H1 (cell line): ENCODE data around the gene RFNG. TPM values are rescaled to one million over a fixed set of nuclear protein-coding genes. Genes with fewer than 3 reads are reported as not detected.
A peak's percentile ranks its signal among the peaks of the same experiment; 100 is the strongest.

Experiments
- CTCF ChIA-PET: fragments of 300-600 bp; sonication (Branson Sonifier 250); formaldehyde crosslinking; loops from one replicate; lab custom pipeline; 2021; ENCODE audit not compliant: partially characterized antibody; lab: Charles Lee
- POLR2A ChIA-PET: fragments of 300-600 bp; sonication (Branson Sonifier 250); formaldehyde crosslinking; loops from one replicate; lab custom pipeline; 2021; ENCODE audit warnings: inconsistent platforms; ENCODE audit not compliant: partially characterized antibody; lab: Charles Lee
- DNase-seq, 2 experiments: peaks; one replicate each; pipeline versions ENCODE4 v3.0.0 to v3.0.0-alpha.2; 2010 to 2022; ENCODE audit warnings: low spot score in 2 of 2, low read depth in 1 of 2, mixed read lengths in 1 of 2
- FAIRE-seq: peaks from 2 replicates; lab custom pipeline; 2011; peaks lifted over from hg19 to GRCh38; lab: Jason Lieb, UNC
- H2AFZ ChIP-seq: 2 replicates; pipeline ENCODE4 v1.8.1; 2012; ENCODE audit warnings: low read length, inconsistent platforms
- H2AK5ac ChIP-seq: 2 replicates; pipeline ENCODE4 v1.6.1; 2013; ENCODE audit warnings: low read depth, low read length
- H2BK120ac ChIP-seq: replicated peaks from 2 replicates; pipeline ENCODE3; 2013; ENCODE audit warnings: low read depth, low read length, inconsistent platforms
- H2BK12ac ChIP-seq: 2 replicates; pipeline ENCODE4 v1.6.1; 2013; ENCODE audit warnings: low read depth, low read length
- H2BK15ac ChIP-seq: 2 replicates; pipeline ENCODE4 v1.6.1; 2013; ENCODE audit warnings: low read length
- H2BK20ac ChIP-seq: 2 replicates; pipeline ENCODE4 v1.6.1; 2013; ENCODE audit warnings: low read length
- H2BK5ac ChIP-seq: 2 replicates; pipeline ENCODE4 v1.6.1; 2013; ENCODE audit warnings: low read depth, low read length
- H3K14ac ChIP-seq: 2 replicates; pipeline ENCODE4 v1.6.1; 2013; ENCODE audit warnings: inconsistent platforms; ENCODE audit not compliant: insufficient read length
- H3K18ac ChIP-seq: 2 replicates; pipeline ENCODE4 v1.6.1; 2013; ENCODE audit warnings: low read length; ENCODE audit errors: extremely low read depth
- H3K23ac ChIP-seq: 2 replicates; pipeline ENCODE4 v1.6.1; 2013; ENCODE audit warnings: inconsistent platforms; ENCODE audit not compliant: insufficient read length
- H3K23me2 ChIP-seq: 2 replicates; pipeline ENCODE4 v1.6.1; 2013; ENCODE audit warnings: low read depth, low read length
- H3K27ac ChIP-seq: 2 replicates; pipeline ENCODE4 v1.6.1; 2011; ENCODE audit warnings: low read depth, low read length, inconsistent platforms
- H3K27me3 ChIP-seq, 4 experiments: replicated peaks in 1 of 4; 1 replicate in 1 of 4; 2 replicates in 3 of 4; pipeline versions ENCODE4 v1.6.1 to v1.8.1; 2011 to 2013; ENCODE audit warnings: low read length in 3 of 4, mild to moderate bottlenecking in 3 of 4, inconsistent platforms in 2 of 4, mixed read lengths in 2 of 4, moderate library complexity in 1 of 4; ENCODE audit not compliant: control insufficient read depth in 3 of 4, insufficient read depth in 3 of 4; ENCODE audit errors: extremely low read depth in 1 of 4
- H3K36me3 ChIP-seq, 4 experiments: 2 replicates each; pipeline versions ENCODE4 v1.6.1 to v1.8.1; 2011 to 2013; ENCODE audit warnings: mild to moderate bottlenecking in 4 of 4, low read length in 3 of 4, moderate library complexity in 2 of 4, control low read depth in 1 of 4, inconsistent platforms in 1 of 4; ENCODE audit not compliant: insufficient read depth in 4 of 4, control insufficient read depth in 2 of 4
- H3K4ac ChIP-seq: replicated peaks from 2 replicates; pipeline ENCODE3; 2013; ENCODE audit warnings: low read length, low read depth, mixed read lengths, inconsistent platforms; ENCODE audit not compliant: insufficient read length
- H3K4me1 ChIP-seq, 4 experiments: replicated peaks in 1 of 4; 1 replicate in 1 of 4; 2 replicates in 3 of 4; pipeline versions ENCODE4 v1.6.1 to v1.8.1; 2011 to 2013; ENCODE audit warnings: low read length in 3 of 4, inconsistent platforms in 2 of 4, mixed read lengths in 1 of 4; ENCODE audit not compliant: insufficient read depth in 4 of 4, control insufficient read depth in 3 of 4
- H3K4me2 ChIP-seq, 2 experiments: 2 replicates each; pipeline versions ENCODE4 v1.6.1 to v1.8.1; 2011 to 2013; ENCODE audit warnings: low read depth in 2 of 2, low read length in 2 of 2, control low read depth in 1 of 2, inconsistent platforms in 1 of 2, mild to moderate bottlenecking in 1 of 2; ENCODE audit not compliant: insufficient read depth in 1 of 2
- H3K4me3 ChIP-seq, 4 experiments: fragments of 200-600, 300-600 bp in 1 of 4; sonication (generic), shearing (Covaris generic), sonication (Bioruptor Twin) in 1 of 4; 2 replicates each; pipeline versions ENCODE4 v1.5.1 to v1.8.1; 2011 to 2016; ENCODE audit warnings: low read length in 4 of 4, low read depth in 3 of 4, control low read depth in 2 of 4, inconsistent platforms in 2 of 4, mild to moderate bottlenecking in 2 of 4, mixed read lengths in 1 of 4, moderate library complexity in 1 of 4; ENCODE audit not compliant: insufficient read depth in 2 of 4; ENCODE audit errors: extremely low read depth in 1 of 4
- H3K56ac ChIP-seq: replicated peaks from 2 replicates; pipeline ENCODE3; 2013; ENCODE audit warnings: low read depth, mild to moderate bottlenecking, mixed read lengths, low read length, inconsistent platforms; ENCODE audit not compliant: insufficient read length
- H3K79me1 ChIP-seq: 2 replicates; pipeline ENCODE4 v1.6.1; 2013; ENCODE audit warnings: low read depth, low read length, control low read depth
- H3K79me2 ChIP-seq, 2 experiments: 2 replicates each; pipeline versions ENCODE4 v1.6.1 to v1.8.1; 2012 to 2013; ENCODE audit warnings: low read length in 2 of 2, mild to moderate bottlenecking in 2 of 2, inconsistent platforms in 1 of 2; ENCODE audit not compliant: insufficient read depth in 2 of 2, control insufficient read depth in 1 of 2
- H3K9ac ChIP-seq, 4 experiments: replicated peaks in 1 of 4; 1 replicate in 1 of 4; 2 replicates in 3 of 4; pipeline versions ENCODE4 v1.6.1 to v1.8.1; 2011 to 2013; ENCODE audit warnings: low read depth in 3 of 4, low read length in 3 of 4, control low read depth in 2 of 4, mild to moderate bottlenecking in 2 of 4, moderate library complexity in 2 of 4, inconsistent platforms in 1 of 4; ENCODE audit errors: extremely low read depth in 1 of 4
- H3K9me3 ChIP-seq, 2 experiments: 2 replicates each; pipeline versions ENCODE4 v1.6.1 to v1.8.1; 2012 to 2013; ENCODE audit warnings: mild to moderate bottlenecking in 2 of 2, moderate library complexity in 2 of 2, control low read depth in 1 of 2, inconsistent platforms in 1 of 2, low read depth in 1 of 2, low read length in 1 of 2, mixed read lengths in 1 of 2; ENCODE audit not compliant: insufficient read depth in 2 of 2
- H4K20me1 ChIP-seq, 2 experiments: replicated peaks in 1 of 2; 2 replicates each; pipeline versions ENCODE3 to v1.8.1; 2011 to 2013; ENCODE audit warnings: inconsistent platforms in 2 of 2, low read length in 2 of 2, mild to moderate bottlenecking in 1 of 2; ENCODE audit not compliant: insufficient read depth in 2 of 2, control insufficient read depth in 1 of 2
- H4K5ac ChIP-seq: 2 replicates; pipeline ENCODE4 v1.6.1; 2013; ENCODE audit warnings: low read length, low read depth, mixed read lengths, inconsistent platforms; ENCODE audit not compliant: insufficient read length
- H4K8ac ChIP-seq: 2 replicates; pipeline ENCODE4 v1.8.0; 2013; ENCODE audit warnings: mild to moderate bottlenecking, moderate library complexity, low read length, inconsistent platforms; ENCODE audit not compliant: insufficient read depth; ENCODE audit errors: extremely low read depth
- H4K91ac ChIP-seq: replicated peaks from 2 replicates; pipeline ENCODE3; 2013; ENCODE audit warnings: low read length, mixed read lengths, inconsistent platforms; ENCODE audit not compliant: insufficient read length
- ASH2L ChIP-seq: fragments of 200-600, 300-600 bp; sonication (generic); IDR thresholded peaks from one replicate; pipeline ENCODE4 v1.7.1; 2017; ENCODE audit warnings: low read length
- ATF3 ChIP-seq: IDR thresholded peaks from 2 replicates; pipeline ENCODE4 v1.6.1; 2011; ENCODE audit warnings: low read depth, mild to moderate bottlenecking, low read length; ENCODE audit not compliant: insufficient read depth
- CBX8 ChIP-seq: fragments of 300-800, 300-1000 bp; sonication (generic); IDR thresholded peaks from 2 replicates; pipeline ENCODE4 v1.7.1; 2016; ENCODE audit warnings: low read depth, low read length, borderline replicate concordance
- CTBP2 ChIP-seq: IDR thresholded peaks from 2 replicates; pipeline ENCODE4 v1.7.0; 2011; ENCODE audit warnings: borderline replicate concordance, mild to moderate bottlenecking, moderate library complexity, mixed read lengths, low read length; ENCODE audit not compliant: insufficient read depth, insufficient read length
- GABPA ChIP-seq: IDR thresholded peaks from 2 replicates; pipeline ENCODE4 v1.6.1; 2011; ENCODE audit warnings: mild to moderate bottlenecking, low read length, moderate library complexity, borderline replicate concordance; ENCODE audit not compliant: insufficient read depth
- GTF2F1 ChIP-seq: IDR thresholded peaks from 2 replicates; pipeline ENCODE4 v1.6.1; 2012; ENCODE audit warnings: low read depth, low read length, improper control_type of control experiment, borderline replicate concordance
- JUN ChIP-seq: IDR thresholded peaks from 2 replicates; pipeline ENCODE4 v1.6.1; 2011; ENCODE audit warnings: low read depth, mild to moderate bottlenecking, improper control_type of control experiment, low read length
- KDM1A ChIP-seq: fragments of 200-600, 300-600 bp; sonication (generic); IDR thresholded peaks from 2 replicates; pipeline ENCODE4 v1.7.1; 2016; ENCODE audit warnings: mild to moderate bottlenecking, low read length, borderline replicate concordance
- KDM5A ChIP-seq: fragments of 200-600 bp; IDR thresholded peaks from 2 replicates; pipeline ENCODE4 v1.7.1; 2012; ENCODE audit warnings: mild to moderate bottlenecking, low read length, inconsistent platforms, mixed read lengths
- MAFK ChIP-seq: IDR thresholded peaks from 2 replicates; pipeline ENCODE4 v1.6.1; 2012; ENCODE audit warnings: low read depth, mild to moderate bottlenecking, improper control_type of control experiment, low read length
- SIX5 ChIP-seq: IDR thresholded peaks from 2 replicates; pipeline ENCODE4 v1.6.1; 2011; ENCODE audit warnings: mild to moderate bottlenecking, low read depth, low read length
- USF2 ChIP-seq: IDR thresholded peaks from 2 replicates; pipeline ENCODE4 v1.6.1; 2011; ENCODE audit warnings: low read length, improper control_type of control experiment
- WGBS, 2 experiments: shearing (Covaris generic) in 1 of 2; methylation state at CpG; one replicate each; pipeline versions ENCODE4 v1.1.6 to v1.1.7; 2013 to 2015; ENCODE audit warnings: low lambda C conversion rate in 2 of 2, mixed read lengths in 2 of 2, inconsistent platforms in 1 of 2, low coverage in 1 of 2, missing lambda C conversion rate in 1 of 2; ENCODE audit not compliant: insufficient replicate concordance in 2 of 2, insufficient coverage in 1 of 2, insufficient read length in 1 of 2; ENCODE audit errors: extremely low coverage in 1 of 2, missing lambda C conversion rate in 1 of 2; 5-methylcytosine and 5-hydroxymethylcytosine counted together
- polyA plus RNA-seq, 7 experiments: library from polyadenylated mRNA; depleted of rRNA in 3 of 7; stranded (reverse) in 5 of 7; unstranded in 2 of 7; fragments of >200 nt in 5 of 7; fragments of 200-250 nt in 2 of 7; gene quantifications; 1 replicate in 5 of 7; 2 replicates in 1 of 7; 4 replicates in 1 of 7; pipeline versions ENCODE4 v1.2.1 to v1.2.3, GENCODE V29; 2011 to 2013; ENCODE audit warnings: missing spikeins in 2 of 7, mixed read lengths in 2 of 7
- total RNA-seq: library from RNA; stranded (reverse); fragmentation: NEBNext Ultra II Directional; extraction: Animal tissue kit (Norgen Biotek cat#: 25700); gene quantifications from 2 replicates; pipeline ENCODE4 v1.2.1, GENCODE V29; 2021

RFNG gene
- total and polyA plus RNA-seq, 2 of the 8 experiments (the other 6 are each of a cell fraction or from before 2014, with no cell fraction given) = 26.7 to 28.4 TPM

- WGBS, 2 experiments = 90% methylated on average over 10 of the region's 10 CpGs; no CpG with 5 or more reads in 1 of the 2 experiments
- no peak for FAIRE-seq
- H3K27me3 ChIP-seq = no peaks in the 10 kb centered on the region
- TF ChIP-seq ASH2L (no peak), USF2 (no peak), GTF2F1 (no peak), CBX8 (no peak), KDM5A (no peak), ATF3 (no peak), GABPA (no peak), CTBP2 (no peak), MAFK (no peak), JUN (no peak), KDM1A (no peak), SIX5 (no peak)
These were observed 7.2 kb upstream of the RFNG start for GRCh38 chr17:82058855-82059249.

More at GRCh38 chr17:82058855-82059249, 7.2 kb upstream of the RFNG start:
- H4K91ac ChIP-seq = no peak overlapping the region
- H3K36me3 ChIP-seq = peaks cover 15 to 43% (median 36%) of the 10 kb centered on the region in 4 experiments
- no peak overlapping the region for H3K9ac ChIP-seq
- H3K56ac ChIP-seq = no peak overlapping the region
- no peak overlapping the region for H3K18ac ChIP-seq
- H2BK15ac ChIP-seq = no peak overlapping the region
- ChIA-PET POLR2A (interaction anchor here (0.6 to 16.2 kb wide), 14 partner anchors 4 to 322 kb away, joined by 3 to 161 read pairs (median 9); partner anchors contain the start of genes DUS1L, GPS1, RAC3 and RFNG), CTCF (interaction anchor here (0.9 to 1.7 kb wide), 6 partner anchors 9 to 93 kb away, joined by 3 to 8 read pairs (median 4); partner anchors contain the start of gene DCXR)
- no peak overlapping the region for H2AFZ ChIP-seq
- H2BK20ac ChIP-seq = no peak overlapping the region
- H3K23ac ChIP-seq = no peak overlapping the region
- no peak overlapping the region for H2BK120ac ChIP-seq
- no peak overlapping the region for H3K14ac ChIP-seq
- no peaks in the 10 kb centered on the region for H3K79me2 ChIP-seq
- H3K4me1 ChIP-seq = no peaks in the 10 kb centered on the region
- no peak overlapping the region for H3K27ac ChIP-seq
- no peak overlapping the region for H3K4me3 ChIP-seq
- no peak overlapping the region for H4K5ac ChIP-seq
- H4K20me1 ChIP-seq = peaks cover 0 to 20% of the 10 kb centered on the region in 2 experiments
- H3K4me2 ChIP-seq = no peak overlapping the region
- no peak overlapping the region for H3K4ac ChIP-seq
- H3K23me2 ChIP-seq = no peaks in the 10 kb centered on the region; the same call in 1 of the 2 replicates
- H3K9me3 ChIP-seq = no peaks in the 10 kb centered on the region
- no peak overlapping the region for H2AK5ac ChIP-seq
- no peaks in the 10 kb centered on the region for H3K79me1 ChIP-seq
- no peak for DNase-seq
- no peak overlapping the region for H2BK5ac ChIP-seq
- 0 out of 2 replicates have a peak overlapping the region, but pooled peaks have one; percentile 5 for H4K8ac ChIP-seq
- H2BK12ac ChIP-seq = no peak overlapping the region
